Sigmoid colon (tissue), 4 donors: Measurements from ENCODE around the gene AP1S2.

ENCODE experiments used
- POLR2A ChIP-seq, 2 donors: fragments of 450-650 bp; IDR thresholded peaks; one replicate each; pipeline ENCODE4 v1.6.1; 2016; ENCODE audit warnings: antibody characterized with exemption in 2 of 2, mild to moderate bottlenecking in 2 of 2, moderate library complexity in 2 of 2
- POLR2AphosphoS5 ChIP-seq, 4 donors: sonication (generic); formaldehyde crosslinking; IDR thresholded peaks; one replicate each; pipeline ENCODE4 v1.6.1; 2017; ENCODE audit warnings: antibody characterized with exemption in 4 of 4
- TF ChIP-seq, protein P1 (sequence below), 4 experiments: fragments of 450-650 bp in 3 of 4; fragments of 200-600 bp in 1 of 4; IDR thresholded peaks; one replicate each; pipeline ENCODE4 v1.5.1; 2016 to 2019; ENCODE audit warnings: antibody characterized with exemption in 4 of 4, mild to moderate bottlenecking in 3 of 4, moderate library complexity in 2 of 4

GRCh38 chrX:15890463-15890862, 35.9 kb upstream of the AP1S2 start:
- no peak for TF ChIP-seq POLR2A (IDR thresholded peaks at IDR 0.05)
- no peak for TF ChIP-seq POLR2AphosphoS5 (IDR thresholded peaks at IDR 0.05)
- TF ChIP-seq, protein P1, sequence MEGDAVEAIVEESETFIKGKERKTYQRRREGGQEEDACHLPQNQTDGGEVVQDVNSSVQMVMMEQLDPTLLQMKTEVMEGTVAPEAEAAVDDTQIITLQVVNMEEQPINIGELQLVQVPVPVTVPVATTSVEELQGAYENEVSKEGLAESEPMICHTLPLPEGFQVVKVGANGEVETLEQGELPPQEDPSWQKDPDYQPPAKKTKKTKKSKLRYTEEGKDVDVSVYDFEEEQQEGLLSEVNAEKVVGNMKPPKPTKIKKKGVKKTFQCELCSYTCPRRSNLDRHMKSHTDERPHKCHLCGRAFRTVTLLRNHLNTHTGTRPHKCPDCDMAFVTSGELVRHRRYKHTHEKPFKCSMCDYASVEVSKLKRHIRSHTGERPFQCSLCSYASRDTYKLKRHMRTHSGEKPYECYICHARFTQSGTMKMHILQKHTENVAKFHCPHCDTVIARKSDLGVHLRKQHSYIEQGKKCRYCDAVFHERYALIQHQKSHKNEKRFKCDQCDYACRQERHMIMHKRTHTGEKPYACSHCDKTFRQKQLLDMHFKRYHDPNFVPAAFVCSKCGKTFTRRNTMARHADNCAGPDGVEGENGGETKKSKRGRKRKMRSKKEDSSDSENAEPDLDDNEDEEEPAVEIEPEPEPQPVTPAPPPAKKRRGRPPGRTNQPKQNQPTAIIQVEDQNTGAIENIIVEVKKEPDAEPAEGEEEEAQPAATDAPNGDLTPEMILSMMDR (IDR thresholded peaks at IDR 0.05): no peak
